Endometrial microvascular endothelial cells (primary cell): ENCODE measurements around the gene PER2. TPM values are rescaled to one million over a fixed set of nuclear protein-coding genes. Genes with fewer than 3 reads are reported as not detected.
"Not testable (repeated sequence)": the region's sequence is repeated elsewhere in the genome, so short reads cannot be mapped to it uniquely, and the experiment has no call there.

ENCODE experiments used
- in situ Hi-C: cut with HindIII; loops from 2 replicates; pipeline ENCODE4 v1.10.0; 2017; ENCODE audit warnings: low sequenced_read_pairs, low pct_unique_long_range_greater_than_20kb; ENCODE audit errors: inconsistent ontology term
- total RNA-seq: library from RNA; depleted of rRNA; stranded (reverse); fragments of >200 nt; gene quantifications from one replicate; pipeline ENCODE4 v1.2.3, GENCODE V29; 2015; ENCODE audit errors: inconsistent ontology term

Gene PER2
- total RNA-seq, 1 donor from 2014 or later = 1.4 TPM

GRCh38 chr2:238273433-238273832 lies 15.0 kb downstream of the PER2 start:
- in situ Hi-C loops = not testable (repeated sequence)

GRCh38 chr2:238272156-238272555 lies 16.3 kb downstream of the PER2 start:
- in situ Hi-C loops = no loop called here

GRCh38 chr2:238271686-238272085 lies 16.7 kb downstream of the PER2 start:
- in situ Hi-C loops = not testable (repeated sequence)

GRCh38 chr2:238271061-238271554 lies 17.3 kb downstream of the PER2 start:
- in situ Hi-C loops = no loop called here

GRCh38 chr2:238270606-238271005 lies 17.8 kb downstream of the PER2 start:
- in situ Hi-C loops = no loop called here

GRCh38 chr2:238269741-238270140 lies 18.7 kb downstream of the PER2 start:
- in situ Hi-C loops = no loop called here

GRCh38 chr2:238267884-238268680 lies 20.3 kb downstream of the PER2 start:
- in situ Hi-C loops = no loop called here

GRCh38 chr2:238267341-238267710 lies 21.1 kb downstream of the PER2 start:
- in situ Hi-C loops = no loop called here

GRCh38 chr2:238265605-238266004 lies 22.8 kb downstream of the PER2 start:
- in situ Hi-C loops = no loop called here

- in situ Hi-C loops = no loop called here
Measured at GRCh38 chr2:238264072-238264460, 24.3 kb downstream of the PER2 start.

- in situ Hi-C loops = no loop called here
Measured at GRCh38 chr2:238263204-238264071, 25.0 kb downstream of the PER2 start.

GRCh38 chr2:238262496-238263122 lies 25.8 kb downstream of the PER2 start:
- in situ Hi-C loops = no loop called here

GRCh38 chr2:238261718-238262375 lies 26.6 kb downstream of the PER2 start:
- in situ Hi-C loops = no loop called here

- in situ Hi-C loops = no loop called here
Measured at GRCh38 chr2:238260883-238261282, 27.5 kb downstream of the PER2 start.

- in situ Hi-C loops = no loop called here
Measured at GRCh38 chr2:238259061-238260020, 29.1 kb downstream of the PER2 start.

GRCh38 chr2:238257786-238258700 lies 30.4 kb downstream of the PER2 start:
- in situ Hi-C loops = no loop called here

- in situ Hi-C loops = no loop called here
Measured at GRCh38 chr2:238256594-238257104, 31.8 kb downstream of the PER2 start.
